D721Med (cell line): ENCODE results near the gene EEF1E1.

Experiments used
- DNase-seq: peaks from one replicate; pipeline ENCODE4 v3.0.0; 2011; ENCODE audit warnings: low spot score; ENCODE audit not compliant: insufficient read length
- FAIRE-seq: peaks from 2 replicates; lab custom pipeline; 2011; peaks lifted over from hg19 to GRCh38; lab: Jason Lieb, UNC
- TF ChIP-seq, protein P1 (sequence below): IDR thresholded peaks from 2 replicates; pipeline ENCODE4 v1.5.1; 2012; ENCODE audit warnings: mild to moderate bottlenecking, control low read depth; ENCODE audit not compliant: insufficient read depth; ENCODE audit errors: missing control alignments

Gene EEF1E1

DNA sequence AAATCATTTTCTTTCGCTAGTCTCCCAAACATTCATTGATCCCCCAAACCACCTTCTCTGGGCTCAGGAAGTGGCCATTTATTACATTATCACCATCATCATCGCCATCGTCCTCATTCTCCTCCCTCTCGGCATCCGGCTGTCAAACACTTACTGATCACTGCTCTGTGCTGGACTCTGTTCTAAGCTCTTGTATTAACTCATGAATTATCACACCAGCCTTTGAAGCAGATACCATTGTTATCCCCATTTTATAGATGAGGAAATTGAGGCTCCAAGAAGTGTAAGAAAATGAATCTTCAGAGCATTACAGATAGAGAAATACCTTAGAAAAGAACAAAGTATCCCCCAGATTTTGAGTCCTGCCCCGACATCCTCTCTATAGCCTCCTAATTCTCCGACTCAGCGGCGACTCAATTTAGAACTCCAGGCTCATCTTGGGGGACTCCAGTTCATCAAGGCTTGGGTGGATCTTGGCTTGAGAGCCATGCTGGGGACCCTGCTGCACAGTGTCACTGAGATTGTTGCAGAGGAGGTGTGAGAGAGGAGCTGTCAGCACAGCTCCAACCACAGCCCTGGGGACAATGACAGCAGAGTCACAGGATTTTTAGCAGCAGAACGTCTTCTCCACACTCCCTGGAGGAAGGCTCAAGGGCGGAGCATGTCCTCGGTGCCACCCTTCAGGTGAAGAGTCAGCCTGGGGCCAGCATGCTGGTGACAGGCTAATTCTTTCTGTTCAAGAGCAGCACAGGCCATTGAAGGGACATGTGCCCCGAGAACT lies 6.6 kb upstream of the EEF1E1 start:
- FAIRE-seq: no peak
- DNase-seq: no peak
- TF ChIP-seq, protein P1, sequence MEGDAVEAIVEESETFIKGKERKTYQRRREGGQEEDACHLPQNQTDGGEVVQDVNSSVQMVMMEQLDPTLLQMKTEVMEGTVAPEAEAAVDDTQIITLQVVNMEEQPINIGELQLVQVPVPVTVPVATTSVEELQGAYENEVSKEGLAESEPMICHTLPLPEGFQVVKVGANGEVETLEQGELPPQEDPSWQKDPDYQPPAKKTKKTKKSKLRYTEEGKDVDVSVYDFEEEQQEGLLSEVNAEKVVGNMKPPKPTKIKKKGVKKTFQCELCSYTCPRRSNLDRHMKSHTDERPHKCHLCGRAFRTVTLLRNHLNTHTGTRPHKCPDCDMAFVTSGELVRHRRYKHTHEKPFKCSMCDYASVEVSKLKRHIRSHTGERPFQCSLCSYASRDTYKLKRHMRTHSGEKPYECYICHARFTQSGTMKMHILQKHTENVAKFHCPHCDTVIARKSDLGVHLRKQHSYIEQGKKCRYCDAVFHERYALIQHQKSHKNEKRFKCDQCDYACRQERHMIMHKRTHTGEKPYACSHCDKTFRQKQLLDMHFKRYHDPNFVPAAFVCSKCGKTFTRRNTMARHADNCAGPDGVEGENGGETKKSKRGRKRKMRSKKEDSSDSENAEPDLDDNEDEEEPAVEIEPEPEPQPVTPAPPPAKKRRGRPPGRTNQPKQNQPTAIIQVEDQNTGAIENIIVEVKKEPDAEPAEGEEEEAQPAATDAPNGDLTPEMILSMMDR: no peak

DNA sequence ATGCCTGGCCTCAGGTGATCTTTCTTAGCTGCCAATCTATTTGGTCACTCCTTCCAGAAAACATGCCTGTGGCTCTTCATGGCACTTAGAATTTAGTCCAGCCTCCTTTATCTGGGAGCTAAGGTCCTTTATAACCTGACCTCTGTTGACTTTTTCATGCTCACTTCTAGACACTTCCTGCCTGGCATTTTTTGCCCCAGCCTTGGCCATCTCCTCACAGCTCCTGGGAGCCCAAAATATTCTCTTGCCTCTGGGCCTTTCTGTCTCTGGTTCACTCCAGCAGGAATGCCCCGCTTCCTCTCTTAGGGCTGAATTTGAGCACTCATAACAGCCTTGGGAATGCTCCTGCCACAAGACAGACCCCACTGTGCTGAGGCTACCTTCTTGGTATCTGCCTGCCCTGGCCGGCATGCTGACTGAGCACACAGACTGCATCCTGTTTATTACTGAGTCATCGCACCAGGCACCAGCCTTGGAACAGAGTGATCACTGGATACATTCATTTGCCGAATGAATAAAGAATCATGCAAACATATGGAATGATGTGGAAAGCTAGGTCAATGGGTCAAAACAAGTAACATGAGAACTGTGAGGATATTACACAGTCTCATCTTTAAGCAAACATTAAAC lies 5.8 kb upstream of the EEF1E1 start:
- TF ChIP-seq, protein P1: no peak
- no peak for DNase-seq
- no peak for FAIRE-seq

DNA sequence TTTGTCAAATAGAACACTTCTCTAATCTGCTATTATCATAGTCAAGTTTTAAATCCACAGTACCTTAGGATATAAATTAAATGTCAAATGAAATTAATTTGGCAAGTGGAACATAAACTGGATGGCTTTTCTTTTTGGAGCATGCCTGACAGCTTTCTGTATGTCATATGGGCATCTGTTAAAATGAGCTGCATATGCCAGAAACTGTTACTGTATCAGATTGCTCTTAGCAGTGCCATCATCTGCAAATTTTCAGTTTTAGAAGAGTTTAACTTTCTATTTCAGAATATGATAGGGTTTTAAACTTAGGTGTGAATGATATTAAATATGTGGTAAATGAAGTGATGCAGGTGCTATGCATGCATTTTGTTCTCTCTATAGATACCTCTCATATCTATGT lies 3.4 kb upstream of the EEF1E1 start:
- FAIRE-seq (no peak), DNase-seq (no peak)
- TF ChIP-seq, protein P1: no peak

DNA sequence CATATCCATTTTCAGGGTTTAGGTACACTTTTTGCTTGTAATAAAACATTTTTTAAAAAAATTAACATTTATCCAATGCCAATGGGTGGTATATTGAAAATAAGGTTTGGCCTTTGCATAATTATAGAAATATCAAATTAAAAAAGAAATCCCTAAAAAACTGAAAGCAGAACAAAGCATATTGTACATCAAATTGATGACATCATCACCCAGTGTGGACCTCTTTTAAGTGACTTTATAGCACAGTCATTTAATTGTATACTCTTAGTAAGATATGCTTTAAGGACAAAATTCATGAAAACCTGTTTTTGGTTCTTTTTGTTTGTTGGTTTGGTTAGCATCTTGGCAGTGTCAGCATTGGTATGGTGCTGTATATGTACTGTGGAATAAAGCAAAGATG lies 1.4 kb upstream of the EEF1E1 start:
- FAIRE-seq (no peak), DNase-seq (no peak)
- TF ChIP-seq, protein P1: no peak

DNA sequence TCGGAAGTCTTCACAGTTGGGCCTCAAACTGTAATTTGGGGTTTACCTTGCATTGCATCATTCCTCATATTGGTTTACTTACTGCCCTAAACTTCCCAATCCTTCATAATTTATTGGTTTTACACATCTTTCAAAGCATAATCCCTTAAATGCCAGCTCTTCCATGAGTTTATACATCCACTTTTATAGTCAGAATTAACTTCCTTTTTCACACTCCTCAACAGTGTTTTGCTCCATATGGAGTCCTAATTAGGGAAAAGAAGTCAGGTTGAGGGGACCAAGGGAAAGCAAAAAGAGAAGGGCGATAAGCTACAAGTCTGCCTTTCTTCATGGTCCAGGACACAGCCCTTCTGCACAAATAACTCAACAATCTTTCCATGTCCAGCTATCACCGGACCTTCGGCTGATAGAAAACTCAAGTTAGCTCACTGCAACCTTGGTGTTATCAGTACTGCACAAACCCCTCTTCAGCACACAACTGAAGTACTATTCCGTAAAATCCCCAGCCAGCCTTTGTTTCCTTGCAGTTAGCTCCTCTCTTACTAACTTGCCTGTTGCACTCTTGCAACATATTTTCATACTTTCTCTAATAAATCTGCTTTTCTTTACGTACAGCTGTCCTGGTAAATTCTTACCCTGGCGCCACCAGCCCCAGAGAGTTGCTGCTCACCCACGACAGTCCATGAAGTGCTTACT lies 2.0 kb downstream of the EEF1E1 start:
- TF ChIP-seq, protein P1: no peak
- no peak for FAIRE-seq

DNA sequence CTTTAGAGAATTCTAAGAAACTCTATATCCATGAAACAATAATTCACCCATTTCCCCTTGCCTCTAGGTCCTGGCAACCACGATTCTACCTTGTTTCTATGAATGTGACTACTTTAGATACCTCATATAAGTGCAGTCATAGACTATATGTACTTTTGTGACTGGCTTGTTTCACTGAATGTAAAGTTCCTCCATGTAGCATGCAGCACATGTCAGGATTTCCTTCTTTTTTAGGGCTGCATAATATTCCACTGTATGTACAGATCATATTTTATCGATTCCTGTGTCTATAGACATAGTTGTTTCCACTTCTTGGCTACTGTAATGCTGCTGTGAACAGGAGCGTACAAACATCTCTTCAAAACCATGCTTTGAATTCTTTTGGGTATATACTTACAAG lies 11.7 kb downstream of the EEF1E1 start:
- DNase-seq (no peak), FAIRE-seq (no peak)
- TF ChIP-seq, protein P1: no peak

More for the DNA sequence above, 2.0 kb downstream of the EEF1E1 start:
- no peak for DNase-seq
